Caco-2 (cell line): ENCODE measurements around the gene PPIE. TPM values are rescaled to one million over a fixed set of nuclear protein-coding genes. Genes with fewer than 3 reads are reported as not detected.
A peak's percentile ranks its signal among the peaks of the same experiment; 100 is the strongest.
"Not testable (repeated sequence)": the region's sequence is repeated elsewhere in the genome, so short reads cannot be mapped to it uniquely, and the experiment has no call there.

Experiments
- BruUV-seq: library from RNA; stranded (reverse); fragments of 400-500 nt; replicated peaks from 2 replicates; lab custom pipeline; 2021; lab: Mats Ljungman, UMichigan
- CTCF ChIA-PET: fragments of 300-600 bp; sonication (Branson Sonifier 250); formaldehyde crosslinking; loops from one replicate; lab custom pipeline; 2022; ENCODE audit warnings: antibody characterized with exemption; lab: Charles Lee
- POLR2A ChIA-PET: fragments of 300-600 bp; sonication (Branson Sonifier 250); formaldehyde crosslinking; loops from one replicate; lab custom pipeline; 2022; ENCODE audit warnings: antibody characterized with exemption; lab: Charles Lee
- DNase-seq, 2 experiments: peaks; one replicate each; pipeline versions ENCODE4 v3.0.0 to v3.0.0-alpha.2; 2020 to 2022
- H3K27me3 ChIP-seq: replicated peaks from 2 replicates; pipeline ENCODE4 v1.6.0; 2011; ENCODE audit warnings: low read length; ENCODE audit not compliant: control insufficient read depth, insufficient read depth
- H3K36me3 ChIP-seq: 2 replicates; pipeline ENCODE4 v1.5.1; 2011; ENCODE audit warnings: low read length; ENCODE audit not compliant: control insufficient read depth, insufficient read depth
- H3K4me1 ChIP-seq: fragments of 250-450 bp; sonication (Bioruptor Pico); 2 replicates; pipeline ENCODE4 v1.5.1; 2020; ENCODE audit warnings: mild to moderate bottlenecking
- H3K4me3 ChIP-seq: 2 replicates; pipeline ENCODE4 v1.5.1; 2011; ENCODE audit warnings: low read depth, mild to moderate bottlenecking, control low read depth, low read length
- H3K9me3 ChIP-seq: fragments of 250-450 bp; sonication (Bioruptor Pico); 2 replicates; pipeline ENCODE4 v1.5.1; 2020; ENCODE audit warnings: mild to moderate bottlenecking, moderate library complexity
- H3K27ac Mint-ChIP-seq: one replicate; pipeline ENCODE4 v1.8.0; 2022; ENCODE audit warnings: mixed read lengths; ENCODE audit not compliant: unreplicated experiment
- H3K27me3 Mint-ChIP-seq: one replicate; pipeline ENCODE4 v1.8.0; 2022; ENCODE audit warnings: mixed read lengths; ENCODE audit not compliant: insufficient read depth, unreplicated experiment
- H3K36me3 Mint-ChIP-seq: one replicate; pipeline ENCODE4 v1.8.0; 2022; ENCODE audit warnings: mild to moderate bottlenecking, mixed read lengths; ENCODE audit not compliant: insufficient read depth, unreplicated experiment
- H3K4me1 Mint-ChIP-seq: one replicate; pipeline ENCODE4 v1.8.0; 2022; ENCODE audit warnings: low read depth, mixed read lengths; ENCODE audit not compliant: unreplicated experiment
- H3K4me3 Mint-ChIP-seq: one replicate; pipeline ENCODE4 v1.8.0; 2022; ENCODE audit warnings: mild to moderate bottlenecking, moderate library complexity, mixed read lengths; ENCODE audit not compliant: unreplicated experiment
- H3K9me3 Mint-ChIP-seq: one replicate; pipeline ENCODE4 v1.8.0; 2022; ENCODE audit warnings: mixed read lengths; ENCODE audit not compliant: unreplicated experiment
- CTCF ChIP-seq, 2 experiments: fragments of 200-600 bp in 1 of 2; IDR thresholded peaks; 1 replicate in 1 of 2; 2 replicates in 1 of 2; pipeline versions ENCODE4 v1.5.1 to v1.8.0; 2011 to 2022; ENCODE audit warnings: antibody characterized with exemption in 1 of 2, control low read depth in 1 of 2, inconsistent platforms in 1 of 2, low read depth in 1 of 2, low read length in 1 of 2, mild to moderate bottlenecking in 1 of 2, moderate library complexity in 1 of 2; ENCODE audit not compliant: insufficient read depth in 1 of 2, severe bottlenecking in 1 of 2, unreplicated experiment in 1 of 2
- intact Hi-C: fragments of 100-400 bp; cut with micrococcal nuclease; formaldehyde crosslinking; loops from one replicate; pipeline ENCODE4 v1.10.0; 2022; ENCODE audit not compliant: unreplicated experiment
- total RNA-seq: library from RNA; stranded (reverse); gene quantifications from 2 replicates; pipeline ENCODE4 v1.2.3, GENCODE V29; 2022

Gene PPIE
- total RNA-seq, 1 experiment from 2014 or later: 39.2 TPM

GRCh38 chr1:39776400-39776713, 37.7 kb downstream of the PPIE start:
- Histone ChIP-seq H3K36me3 (no peaks in the 10 kb centered on the region), H3K4me1 (peaks cover 6% of the 10 kb centered on the region; the same call in 1 of the 2 replicates), H3K9me3 (no peaks in the 10 kb centered on the region), H3K4me3 (no peak overlapping the region), H3K27me3 (no peaks in the 10 kb centered on the region)
- Mint-ChIP-seq H3K4me3 (no peak overlapping the region), H3K9me3 (no peaks in the 10 kb centered on the region), H3K27me3 (no peaks in the 10 kb centered on the region), H3K4me1 (no peaks in the 10 kb centered on the region), H3K27ac (peak overlapping the region; percentile 21), H3K36me3 (no peaks in the 10 kb centered on the region)
- intact Hi-C loops: no loop called here
- no TSS peak for BruUV-seq
- no peak for TF ChIP-seq CTCF (IDR thresholded peaks at IDR 0.05; ENCODE audit: insufficient read depth in 1 of 2, low read depth in 1 of 2, low read length in 1 of 2, severe bottlenecking in 1 of 2, unreplicated experiment in 1 of 2)
- no peak for DNase-seq
- ChIA-PET CTCF (no interaction called here), POLR2A (no interaction called here)

DNA sequence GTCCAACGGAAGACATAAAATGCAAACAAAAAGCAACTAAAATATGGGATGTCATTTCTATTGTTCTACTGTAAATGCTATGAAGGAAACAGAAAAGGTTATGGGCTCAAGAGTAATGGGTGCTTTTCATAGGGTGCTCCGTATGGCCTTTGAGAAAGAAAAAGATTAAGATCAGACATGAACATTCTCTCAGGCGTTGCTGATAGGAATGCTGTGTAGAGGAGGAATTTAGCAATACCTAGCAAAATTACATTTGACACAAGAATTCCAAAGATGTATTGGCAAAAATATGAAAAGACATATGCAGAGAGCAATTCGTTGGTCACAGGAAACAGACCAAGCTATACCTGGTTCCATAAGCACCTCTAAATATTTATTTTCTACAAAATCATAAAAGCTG, 38.2 kb downstream of the PPIE start:
- Histone ChIP-seq H3K9me3 (no peaks in the 10 kb centered on the region), H3K36me3 (no peaks in the 10 kb centered on the region), H3K4me3 (no peak overlapping the region), H3K27me3 (no peaks in the 10 kb centered on the region), H3K4me1 (peaks cover 6% of the 10 kb centered on the region; the same call in 1 of the 2 replicates)
- no peaks in the 10 kb centered on the region for H3K9me3 Mint-ChIP-seq
- POLR2A ChIA-PET: no interaction called here
- H3K27me3 Mint-ChIP-seq: no peaks in the 10 kb centered on the region
- CTCF ChIA-PET: interaction anchor here (0.6 kb wide), 1 partner anchor 22 kb away, joined by 3 read pairs; no protein-coding TSS in a partner anchor
- H3K27ac Mint-ChIP-seq: peak overlapping the region; percentile 21
- no peak for TF ChIP-seq CTCF (IDR thresholded peaks at IDR 0.05; ENCODE audit: insufficient read depth in 1 of 2, low read depth in 1 of 2, low read length in 1 of 2, severe bottlenecking in 1 of 2, unreplicated experiment in 1 of 2)
- no peak overlapping the region for H3K4me3 Mint-ChIP-seq
- no peaks in the 10 kb centered on the region for H3K4me1 Mint-ChIP-seq
- DNase-seq: no peak
- BruUV-seq: no TSS peak
- intact Hi-C loops: no loop called here
- no peaks in the 10 kb centered on the region for H3K36me3 Mint-ChIP-seq

GRCh38 chr1:39777306-39777705, 38.6 kb downstream of the PPIE start:
- H3K36me3 ChIP-seq: no peaks in the 10 kb centered on the region
- H3K27me3 ChIP-seq: no peaks in the 10 kb centered on the region
- intact Hi-C loops: no loop called here
- no TSS peak for BruUV-seq
- no peak overlapping the region for H3K4me3 ChIP-seq
- no peak for TF ChIP-seq CTCF (IDR thresholded peaks at IDR 0.05; ENCODE audit: insufficient read depth in 1 of 2, low read depth in 1 of 2, low read length in 1 of 2, severe bottlenecking in 1 of 2, unreplicated experiment in 1 of 2)
- H3K27ac Mint-ChIP-seq: no peak overlapping the region
- no peak for DNase-seq
- H3K9me3 Mint-ChIP-seq: no peaks in the 10 kb centered on the region
- peaks cover 6% of the 10 kb centered on the region; the same call in 1 of the 2 replicates for H3K4me1 ChIP-seq
- no peaks in the 10 kb centered on the region for H3K9me3 ChIP-seq
- H3K27me3 Mint-ChIP-seq: no peaks in the 10 kb centered on the region
- H3K4me1 Mint-ChIP-seq: no peaks in the 10 kb centered on the region
- no peak overlapping the region for H3K4me3 Mint-ChIP-seq
- ChIA-PET POLR2A (no interaction called here), CTCF (no interaction called here)
- H3K36me3 Mint-ChIP-seq: no peaks in the 10 kb centered on the region

GRCh38 chr1:39777896-39778295, 39.2 kb downstream of the PPIE start:
- H3K4me1 Mint-ChIP-seq, H3K27me3 Mint-ChIP-seq, H3K9me3 ChIP-seq, H3K4me3 Mint-ChIP-seq, H3K4me3 ChIP-seq, H3K27ac Mint-ChIP-seq, H3K36me3 ChIP-seq, H3K4me1 ChIP-seq, DNase-seq, BruUV-seq, CTCF ChIA-PET, POLR2A ChIA-PET, intact Hi-C loops, H3K36me3 Mint-ChIP-seq, H3K27me3 ChIP-seq, H3K9me3 Mint-ChIP-seq: not testable (repeated sequence)

- H3K4me1 ChIP-seq, H3K36me3 Mint-ChIP-seq, CTCF ChIA-PET, BruUV-seq, POLR2A ChIA-PET, H3K27me3 ChIP-seq, H3K27ac Mint-ChIP-seq, intact Hi-C loops, H3K4me3 ChIP-seq, H3K4me1 Mint-ChIP-seq, H3K27me3 Mint-ChIP-seq, H3K36me3 ChIP-seq, H3K4me3 Mint-ChIP-seq, H3K9me3 Mint-ChIP-seq, H3K9me3 ChIP-seq, DNase-seq: not testable (repeated sequence)
Measured at GRCh38 chr1:39778463-39779099, 39.9 kb downstream of the PPIE start.
